Breast epithelium (tissue), 4 donors: ENCODE measurements around the gene GLUD1. TPM values are rescaled to one million over a fixed set of nuclear protein-coding genes. Genes with fewer than 3 reads are reported as not detected.
"Not testable (repeated sequence)": the region's sequence is repeated elsewhere in the genome, so short reads cannot be mapped to it uniquely, and the experiment has no call there.

Source experiments
- DNase-seq, 2 donors: peaks; one replicate each; pipeline ENCODE4 v3.0.0-alpha.2; 2019; ENCODE audit warnings: low spot score in 2 of 2
- H3K27ac ChIP-seq, 2 donors: fragments of 200-600 bp; sonication (generic) in 1 of 2; one replicate each; pipeline ENCODE4 v1.5.1; 2016 to 2019; ENCODE audit warnings: mild to moderate bottlenecking in 1 of 2
- H3K27me3 ChIP-seq, 2 donors: fragments of 200-600 bp; sonication (generic) in 1 of 2; one replicate each; pipeline versions ENCODE4 v1.5.1 to v1.6.0; 2017 to 2019; ENCODE audit warnings: control low read depth in 1 of 2, mild to moderate bottlenecking in 1 of 2
- H3K36me3 ChIP-seq: fragments of 200-600 bp; one replicate; pipeline ENCODE4 v1.5.1; 2019
- H3K4me1 ChIP-seq, 2 donors: fragments of 200-600 bp; sonication (generic); one replicate each; pipeline ENCODE4 v1.5.1; 2016 to 2019; ENCODE audit warnings: control low read depth in 1 of 2
- H3K4me3 ChIP-seq, 3 donors: fragments of 200-600 bp; sonication (generic); 1 replicate in 2 of 3; 2 replicates in 1 of 3; pipeline ENCODE4 v1.5.1; 2016 to 2019; ENCODE audit warnings: mild to moderate bottlenecking in 3 of 3, moderate library complexity in 2 of 3
- H3K9me3 ChIP-seq, 2 donors: fragments of 200-600 bp; sonication (generic) in 1 of 2; one replicate each; pipeline ENCODE4 v1.5.1; 2016 to 2019; ENCODE audit warnings: control low read depth in 1 of 2
- CTCF ChIP-seq, 3 donors: fragments of 450-650 bp; IDR thresholded peaks; one replicate each; pipeline ENCODE4 v1.5.1; 2016 to 2017; ENCODE audit warnings: antibody characterized with exemption in 3 of 3, mild to moderate bottlenecking in 3 of 3, moderate library complexity in 3 of 3
- POLR2A ChIP-seq: fragments of 450-650 bp; IDR thresholded peaks from one replicate; pipeline ENCODE4 v1.6.1; 2016; ENCODE audit warnings: antibody characterized with exemption, mild to moderate bottlenecking, moderate library complexity
- POLR2AphosphoS5 ChIP-seq, 3 donors: sonication (generic); formaldehyde crosslinking; IDR thresholded peaks; one replicate each; pipeline ENCODE4 v1.6.1; 2017; ENCODE audit warnings: antibody characterized with exemption in 3 of 3
- intact Hi-C: fragments of 100-400 bp; cut with DNase I; formaldehyde crosslinking; loops from one replicate; pipeline ENCODE4 v1.15.1; 2023; ENCODE audit warnings: low total_unique reads
- total RNA-seq, 3 donors: library from RNA; depleted of rRNA; stranded (reverse); fragments of >200 nt; gene quantifications; one replicate each; pipeline ENCODE4 v1.1.0, GENCODE V29; 2016

GLUD1 gene
- total RNA-seq, 3 donors from 2014 or later = 171 to 210 (median 174) TPM

DNA sequence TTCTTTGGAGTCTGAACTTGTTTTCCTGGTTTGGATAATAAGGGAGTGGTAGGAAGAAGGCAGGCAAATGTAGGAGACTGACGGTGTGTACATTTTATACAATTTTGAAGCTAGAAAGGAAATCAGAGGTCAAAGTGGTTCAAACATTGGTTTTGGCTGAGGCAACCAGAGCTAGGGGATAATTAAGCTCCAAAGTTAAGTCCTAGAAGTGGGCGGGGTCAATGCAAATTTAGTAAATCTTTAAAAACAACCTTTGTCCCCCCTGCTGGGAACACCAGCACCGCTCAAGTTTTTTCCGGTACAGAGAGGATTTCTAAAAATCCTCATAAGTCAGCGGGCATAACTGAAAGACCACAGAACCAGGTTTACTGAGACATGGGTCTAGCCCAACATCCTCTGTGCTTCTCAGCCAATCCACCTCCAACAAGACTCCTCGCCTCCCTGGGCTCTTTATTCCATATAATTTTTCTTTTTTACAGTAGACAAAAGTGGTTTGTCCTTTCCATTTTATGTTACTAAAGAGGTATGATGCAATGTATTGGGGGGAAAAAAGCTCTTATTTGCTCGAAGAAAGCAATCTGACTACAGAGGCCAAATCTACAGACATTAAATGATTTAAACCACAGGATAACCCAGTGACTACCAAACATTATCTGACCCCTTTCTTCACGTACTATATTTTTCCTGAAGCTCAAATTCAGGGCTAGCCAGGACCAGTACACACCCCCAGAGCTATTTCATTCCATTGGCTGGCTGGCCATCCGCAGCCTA is 1.6 kb downstream of the GLUD1 start:
- no peaks in the 10 kb centered on the region for H3K36me3 ChIP-seq
- H3K4me3 ChIP-seq = peak overlapping the region; percentile 72 to 93 (median 86)
- H3K9me3 ChIP-seq = no peaks in the 10 kb centered on the region
- H3K27ac ChIP-seq = peak overlapping the region; percentile 98 to 99
- no peak for DNase-seq
- no peaks in the 10 kb centered on the region for H3K27me3 ChIP-seq
- H3K4me1 ChIP-seq = no peaks in the 10 kb centered on the region
- no peak for TF ChIP-seq POLR2AphosphoS5 (IDR thresholded peaks at IDR 0.05)
- TF ChIP-seq CTCF (IDR thresholded peaks at IDR 0.05) = no peak
- TF ChIP-seq POLR2A = no peak
- intact Hi-C loops = no loop called here

DNA sequence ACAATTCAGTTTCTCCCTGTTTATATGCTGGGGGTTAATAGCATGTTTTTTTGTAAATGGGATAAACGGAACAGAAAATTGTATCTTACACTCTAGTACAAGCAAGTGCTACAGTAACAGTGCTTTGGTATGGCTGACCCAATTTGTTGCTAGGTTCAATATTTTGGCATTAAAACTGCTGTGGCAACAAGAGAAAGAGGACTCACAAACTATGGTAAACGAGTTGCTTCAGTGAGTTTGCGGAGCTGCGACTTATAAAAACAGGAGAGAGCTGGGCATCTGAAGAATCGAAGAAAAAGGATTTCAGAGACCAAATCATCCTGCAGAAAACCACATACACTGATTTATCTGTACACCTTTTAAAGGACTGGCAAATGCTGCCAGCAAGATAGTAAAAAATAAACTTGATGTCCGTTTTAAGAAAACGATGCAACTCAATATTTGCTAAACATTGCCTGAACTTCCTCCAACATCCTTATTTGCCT is 2.2 kb downstream of the GLUD1 start:
- H3K27ac ChIP-seq = peak overlapping the region; percentile 98 to 99
- intact Hi-C loops = no loop called here
- H3K4me1 ChIP-seq = no peaks in the 10 kb centered on the region
- peak overlapping the region; percentile 72 to 93 (median 86) for H3K4me3 ChIP-seq
- H3K27me3 ChIP-seq = no peaks in the 10 kb centered on the region
- H3K36me3 ChIP-seq = no peaks in the 10 kb centered on the region
- no peak for DNase-seq
- TF ChIP-seq POLR2A = no peak
- TF ChIP-seq POLR2AphosphoS5 (IDR thresholded peaks at IDR 0.05) = peak in 1 of 3 donors; percentile 22
- H3K9me3 ChIP-seq = no peaks in the 10 kb centered on the region

- Histone ChIP-seq H3K27me3 (no peaks in the 10 kb centered on the region), H3K4me3 (peak overlapping the region in 1 of 3 donors; percentile 10), H3K9me3 (no peaks in the 10 kb centered on the region), H3K4me1 (no peaks in the 10 kb centered on the region), H3K27ac (peak overlapping the region in 1 of 2 donors; percentile 98), H3K36me3 (no peaks in the 10 kb centered on the region)
- no peak for DNase-seq
- intact Hi-C loops = no loop called here
- TF ChIP-seq POLR2A (no peak), CTCF (IDR thresholded peaks at IDR 0.05) (no peak), POLR2AphosphoS5 (IDR thresholded peaks at IDR 0.05) (no peak)
Measured at GRCh38 chr10:87090779-87091178, 3.9 kb downstream of the GLUD1 start.

DNA sequence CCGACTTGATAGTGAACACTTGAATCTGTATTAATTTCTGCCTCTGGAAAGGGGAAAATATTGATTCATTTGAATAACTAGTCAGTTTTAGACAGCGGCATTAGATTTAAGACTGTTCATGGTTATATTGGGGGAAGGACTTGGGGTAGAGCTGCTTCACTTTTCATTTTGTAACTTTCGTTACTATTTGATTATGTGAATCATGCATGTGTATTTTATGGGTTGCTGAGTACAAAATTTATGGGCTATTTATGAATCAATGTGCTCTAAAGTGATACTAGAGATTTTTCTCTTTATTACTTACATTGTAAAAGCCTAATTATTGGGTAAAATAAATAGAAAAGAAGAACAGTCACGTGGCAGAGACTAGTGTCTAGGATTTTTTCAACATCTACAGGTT is 4.9 kb downstream of the GLUD1 start:
- Histone ChIP-seq H3K36me3 (no peaks in the 10 kb centered on the region), H3K4me1 (no peaks in the 10 kb centered on the region), H3K27me3 (no peaks in the 10 kb centered on the region), H3K27ac (peak overlapping the region in 1 of 2 donors; percentile 98), H3K4me3 (no peak overlapping the region), H3K9me3 (no peaks in the 10 kb centered on the region)
- TF ChIP-seq CTCF (IDR thresholded peaks at IDR 0.05) (no peak), POLR2AphosphoS5 (IDR thresholded peaks at IDR 0.05) (no peak), POLR2A (no peak)
- intact Hi-C loops = no loop called here
- no peak for DNase-seq

GRCh38 chr10:87085537-87085936 is 9.1 kb downstream of the GLUD1 start:
- TF ChIP-seq CTCF (IDR thresholded peaks at IDR 0.05) (no peak), POLR2AphosphoS5 (IDR thresholded peaks at IDR 0.05) (no peak), POLR2A (no peak)
- no peaks in the 10 kb centered on the region for H3K27me3 ChIP-seq
- H3K4me3 ChIP-seq = no peak overlapping the region
- H3K9me3 ChIP-seq = no peaks in the 10 kb centered on the region
- no peaks in the 10 kb centered on the region for H3K4me1 ChIP-seq
- H3K36me3 ChIP-seq = no peaks in the 10 kb centered on the region
- intact Hi-C loops = no loop called here
- no peak overlapping the region for H3K27ac ChIP-seq
- no peak for DNase-seq

DNA sequence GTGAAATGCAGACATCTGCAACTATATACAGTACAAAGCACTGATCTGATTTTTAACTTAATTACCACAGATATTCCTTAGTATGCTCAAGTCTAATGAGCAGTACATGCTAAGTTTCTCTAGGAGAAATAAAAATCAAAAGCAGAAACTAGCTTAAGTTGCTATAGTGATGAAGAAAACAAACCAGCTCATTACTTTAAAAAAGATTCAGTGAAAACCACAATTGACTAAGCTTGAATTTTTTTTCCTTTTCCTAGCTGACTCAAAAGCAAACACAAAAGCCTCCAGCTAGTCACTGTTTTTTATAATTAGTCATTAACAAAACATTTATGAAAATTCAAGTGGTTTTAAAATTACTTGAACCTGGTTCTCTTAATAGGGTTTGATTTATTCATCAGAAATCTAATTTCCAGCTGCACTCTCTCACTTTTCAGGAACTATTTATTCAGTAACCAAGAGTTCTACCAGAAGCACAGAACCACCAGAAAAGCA is 10.3 kb downstream of the GLUD1 start:
- H3K4me3 ChIP-seq, H3K36me3 ChIP-seq, H3K4me1 ChIP-seq, DNase-seq, H3K27me3 ChIP-seq, intact Hi-C loops, H3K9me3 ChIP-seq: not testable (repeated sequence)
- peak overlapping the region; percentile 82 to 83 for H3K27ac ChIP-seq

- H3K4me1 ChIP-seq, DNase-seq, H3K27me3 ChIP-seq, H3K36me3 ChIP-seq, H3K9me3 ChIP-seq, H3K4me3 ChIP-seq, intact Hi-C loops: not testable (repeated sequence)
- H3K27ac ChIP-seq = peak overlapping the region; percentile 82 to 83
Measured at GRCh38 chr10:87083576-87084290, 10.9 kb downstream of the GLUD1 start.

DNA sequence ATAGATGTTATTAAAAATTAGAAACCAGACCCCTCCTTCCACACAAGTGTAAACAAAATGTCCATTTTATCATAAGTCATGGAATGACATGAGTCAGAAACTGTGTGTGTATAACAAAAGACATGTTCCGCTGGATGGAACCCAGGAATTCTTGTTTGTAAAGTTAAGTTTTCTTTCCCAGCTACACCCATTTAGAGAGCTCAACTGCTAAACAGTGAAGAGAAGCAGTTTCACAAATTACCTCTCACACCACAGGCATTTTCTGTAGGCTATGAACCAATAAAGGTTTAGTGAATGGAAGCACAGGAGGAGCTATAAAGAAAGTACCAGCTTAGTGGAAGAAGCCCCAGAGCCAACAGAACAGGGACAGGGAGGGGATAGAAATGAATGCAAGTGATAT is 12.4 kb downstream of the GLUD1 start:
- DNase-seq, H3K27me3 ChIP-seq, H3K4me3 ChIP-seq, intact Hi-C loops, H3K36me3 ChIP-seq, H3K9me3 ChIP-seq, H3K4me1 ChIP-seq: not testable (repeated sequence)
- peak overlapping the region; percentile 76 to 82 for H3K27ac ChIP-seq
